ENCODE data around the gene GRIN3A.
"Not testable (repeated sequence)": the region's sequence is repeated elsewhere in the genome, so short reads cannot be mapped to it uniquely, and the experiment has no call there.

The GRIN3A gene

GRCh38 chr9:101738566-101739183 lies at the start of gene GRIN3A:
Gene GRIN3A, minus strand, starts transcription at chr9:101738647. Its CDS starts 668 bp downstream, at chr9:101737979.
- DNase-seq: peak; percentile 1

GRCh38 chr9:101787891-101788290 lies 49.4 kb upstream of the GRIN3A start:
- DNase-seq: no peak

GRCh38 chr9:101778332-101778731 lies 39.9 kb upstream of the GRIN3A start:
- DNase-seq: no peak

GRCh38 chr9:101764472-101764871 lies 26.0 kb upstream of the GRIN3A start:
- DNase-seq: no peak

- DNase-seq: no peak
Measured at GRCh38 chr9:101758304-101758930, 20.0 kb upstream of the GRIN3A start.

- DNase-seq: no peak
Measured at GRCh38 chr9:101753716-101754115, 15.3 kb upstream of the GRIN3A start.

GRCh38 chr9:101751895-101752294 lies 13.4 kb upstream of the GRIN3A start:
- DNase-seq: no peak

GRCh38 chr9:101739311-101739710 lies 864 bp upstream of the GRIN3A start:
- no peak for DNase-seq

- DNase-seq: peak; percentile 3
Measured at GRCh38 chr9:101737705-101738565, 512 bp downstream of the GRIN3A start.

- DNase-seq: no peak
Measured at GRCh38 chr9:101737165-101737704, 1.2 kb downstream of the GRIN3A start.

- peak; percentile 9 for DNase-seq
Measured at GRCh38 chr9:101736717-101737116, 1.7 kb downstream of the GRIN3A start.

GRCh38 chr9:101731429-101731828 lies 7.0 kb downstream of the GRIN3A start:
- DNase-seq: no peak

GRCh38 chr9:101727612-101728524 lies 10.6 kb downstream of the GRIN3A start:
- DNase-seq: peak; percentile 24

- not testable (repeated sequence) for DNase-seq
Measured at GRCh38 chr9:101724271-101724670, 14.2 kb downstream of the GRIN3A start.

GRCh38 chr9:101718192-101718591 lies 20.3 kb downstream of the GRIN3A start:
- no peak for DNase-seq

GRCh38 chr9:101716629-101717028 lies 21.8 kb downstream of the GRIN3A start:
- no peak for DNase-seq

GRCh38 chr9:101711330-101711941 lies 27.0 kb downstream of the GRIN3A start:
- peak; percentile 64 for DNase-seq

- no peak for DNase-seq
Measured at GRCh38 chr9:101708855-101709254, 29.6 kb downstream of the GRIN3A start.

GRCh38 chr9:101707721-101708120 lies 30.7 kb downstream of the GRIN3A start:
- DNase-seq: no peak

GRCh38 chr9:101706997-101707396 lies 31.4 kb downstream of the GRIN3A start:
- no peak for DNase-seq

- no peak for DNase-seq
Measured at GRCh38 chr9:101706261-101706798, 32.1 kb downstream of the GRIN3A start.
